WTC11 (cell line): ENCODE data around the gene FLOT2. TPM values are rescaled to one million over a fixed set of nuclear protein-coding genes. Genes with fewer than 3 reads are reported as not detected.

Experiments
- ATAC-seq: fragments of 200-7000 bp; cut with Tn5 transposase; 2 replicates; pipeline ENCODE4 v1.10.0; 2021; ENCODE audit warnings: mild to moderate bottlenecking, moderate library complexity
- CTCF ChIA-PET: fragments of 300-600 bp; sonication (Branson Sonifier 250); formaldehyde crosslinking; loops from one replicate; lab custom pipeline; 2021; ENCODE audit warnings: antibody characterized with exemption; lab: Charles Lee
- POLR2A ChIA-PET: fragments of 350-600 bp; sonication (Branson Sonifier 250); formaldehyde crosslinking; loops from one replicate; lab custom pipeline; 2021; ENCODE audit warnings: antibody characterized with exemption; lab: Charles Lee
- DNase-seq: peaks from one replicate; pipeline ENCODE4 v3.0.0; 2021; ENCODE audit warnings: low spot score
- H3K27ac Mint-ChIP-seq: 2 replicates; pipeline ENCODE4 v1.8.0; 2021; ENCODE audit warnings: mixed read lengths
- H3K27me3 Mint-ChIP-seq: 2 replicates; pipeline ENCODE4 v1.8.0; 2021; ENCODE audit warnings: low read depth, mild to moderate bottlenecking, moderate library complexity, mixed read lengths
- H3K36me3 Mint-ChIP-seq: 2 replicates; pipeline ENCODE4 v1.8.0; 2021; ENCODE audit warnings: mixed read lengths
- H3K4me1 Mint-ChIP-seq: 2 replicates; pipeline ENCODE4 v1.8.0; 2022; ENCODE audit warnings: mixed read lengths
- H3K4me3 Mint-ChIP-seq: 2 replicates; pipeline ENCODE4 v1.8.0; 2021; ENCODE audit warnings: mild to moderate bottlenecking, moderate library complexity, mixed read lengths
- H3K9me3 Mint-ChIP-seq: 2 replicates; pipeline ENCODE4 v1.8.0; 2021; ENCODE audit warnings: mixed read lengths
- ARID4B ChIP-seq: sonication (generic); formaldehyde crosslinking; IDR thresholded peaks from 2 replicates; pipeline ENCODE4 v1.8.0; 2023; ENCODE audit warnings: missing genetic modification reagents, mild to moderate bottlenecking, borderline replicate concordance
- ATF3 ChIP-seq: sonication (generic); formaldehyde crosslinking; conservative IDR thresholded peaks from 2 replicates; pipeline ENCODE4 v1.8.1; 2022; ENCODE audit warnings: mild to moderate bottlenecking, missing genetic modification reagents
- CREB1 ChIP-seq: sonication (generic); formaldehyde crosslinking; IDR thresholded peaks from 2 replicates; pipeline ENCODE4 v1.8.0; 2023; ENCODE audit warnings: mild to moderate bottlenecking, missing genetic modification reagents
- FOXP4 ChIP-seq: sonication (generic); formaldehyde crosslinking; IDR thresholded peaks from 2 replicates; pipeline ENCODE4 v1.8.0; 2022; ENCODE audit warnings: mild to moderate bottlenecking, missing genetic modification reagents
- GABPB1 ChIP-seq: sonication (generic); formaldehyde crosslinking; IDR thresholded peaks from 2 replicates; pipeline ENCODE4 v1.8.1; 2023; ENCODE audit warnings: mild to moderate bottlenecking, missing genetic modification reagents
- HMGXB4 ChIP-seq: sonication (generic); formaldehyde crosslinking; IDR thresholded peaks from 2 replicates; pipeline ENCODE4 v1.8.1; 2023; ENCODE audit warnings: mild to moderate bottlenecking, moderate library complexity, missing genetic modification reagents
- MAX ChIP-seq: sonication (generic); formaldehyde crosslinking; IDR thresholded peaks from 2 replicates; pipeline ENCODE4 v1.8.0; 2022; ENCODE audit warnings: mild to moderate bottlenecking, missing genetic modification reagents
- NR1H2 ChIP-seq: sonication (generic); formaldehyde crosslinking; IDR thresholded peaks from 2 replicates; pipeline ENCODE4 v1.9.0; 2021; ENCODE audit warnings: mild to moderate bottlenecking, moderate library complexity, missing genetic modification reagents
- NR2C2 ChIP-seq: sonication (generic); formaldehyde crosslinking; IDR thresholded peaks from 2 replicates; pipeline ENCODE4 v1.8.0; 2022; ENCODE audit warnings: mild to moderate bottlenecking, missing genetic modification reagents
- PRDM15 ChIP-seq: sonication (generic); formaldehyde crosslinking; IDR thresholded peaks from 2 replicates; pipeline ENCODE4 v1.8.0; 2022; ENCODE audit warnings: missing genetic modification reagents
- PREB ChIP-seq: sonication (generic); formaldehyde crosslinking; IDR thresholded peaks from 2 replicates; pipeline ENCODE4 v1.8.1; 2022; ENCODE audit warnings: mild to moderate bottlenecking, missing genetic modification reagents, moderate library complexity, borderline replicate concordance
- SMAD4 ChIP-seq: sonication (generic); formaldehyde crosslinking; IDR thresholded peaks from 2 replicates; pipeline ENCODE4 v1.8.0; 2022; ENCODE audit warnings: mild to moderate bottlenecking, missing genetic modification reagents
- USF1 ChIP-seq: sonication (generic); formaldehyde crosslinking; IDR thresholded peaks from 2 replicates; pipeline ENCODE4 v1.8.0; 2022; ENCODE audit warnings: mild to moderate bottlenecking, missing genetic modification reagents
- USF2 ChIP-seq: sonication (generic); formaldehyde crosslinking; IDR thresholded peaks from 2 replicates; pipeline ENCODE4 v1.8.1; 2023; ENCODE audit warnings: mild to moderate bottlenecking, missing genetic modification reagents, moderate library complexity
- ZBTB43 ChIP-seq: sonication (generic); formaldehyde crosslinking; IDR thresholded peaks from 2 replicates; pipeline ENCODE4 v1.8.1; 2023; ENCODE audit warnings: mild to moderate bottlenecking, missing genetic modification reagents
- ZMAT4 ChIP-seq: fragments of 250-450 bp; sonication (Bioruptor Pico); IDR thresholded peaks from 2 replicates; pipeline ENCODE4 v1.9.0; 2021; ENCODE audit warnings: mild to moderate bottlenecking
- total RNA-seq: library from RNA; stranded (reverse); gene quantifications from 3 replicates; pipeline ENCODE4 v1.2.3, GENCODE V29; 2021

Gene FLOT2
- total RNA-seq, 1 experiment from 2014 or later: 139 TPM

- no peak overlapping the region for H3K4me3 Mint-ChIP-seq
- DNase-seq (no peak), ATAC-seq (no peak)
- no peaks in the 10 kb centered on the region for H3K9me3 Mint-ChIP-seq
- TF ChIP-seq NR1H2 (CRISPR knock-in tag) (no peak), USF1 (CRISPR knock-in tag) (no peak), USF2 (no peak), ATF3 (CRISPR knock-in tag) (no peak), GABPB1 (no peak), ARID4B (no peak), MAX (CRISPR knock-in tag) (no peak), PREB (no peak), CREB1 (CRISPR knock-in tag) (no peak), PRDM15 (CRISPR knock-in tag) (no peak), SMAD4 (no peak), ZBTB43 (CRISPR knock-in tag) (no peak), NR2C2 (CRISPR knock-in tag) (no peak), FOXP4 (CRISPR knock-in tag) (no peak), HMGXB4 (CRISPR knock-in tag) (no peak), ZMAT4 (CRISPR knock-in tag) (no peak)
- H3K27ac Mint-ChIP-seq: no peak overlapping the region
- peaks cover 9% of the 10 kb centered on the region for H3K4me1 Mint-ChIP-seq
- CTCF ChIA-PET: interaction anchor here (1.2 kb wide), 1 partner anchor 12 kb away, joined by 5 read pairs; no protein-coding TSS in a partner anchor
- no peaks in the 10 kb centered on the region for H3K36me3 Mint-ChIP-seq
- POLR2A ChIA-PET: interaction anchor here (0.7 kb wide), 1 partner anchor 312 kb away, joined by 3 read pairs; no protein-coding TSS in a partner anchor
- peaks cover 8% of the 10 kb centered on the region for H3K27me3 Mint-ChIP-seq
Observed at GRCh38 chr17:28867276-28867675, 30.3 kb downstream of the FLOT2 start.
